Neural cell (in vitro differentiated cells): ENCODE measurements around the gene CRYBA1. TPM values are rescaled to one million over a fixed set of nuclear protein-coding genes. Genes with fewer than 3 reads are reported as not detected.

Source experiments
- H2AFZ ChIP-seq: fragments of 200-600, 300-800 bp; sonication (generic), shearing (Covaris generic); 2 replicates; pipeline ENCODE4 v1.6.0; 2014; ENCODE audit warnings: low read depth, mild to moderate bottlenecking, antibody characterized with exemption, low read length, moderate library complexity
- H3F3A ChIP-seq: fragments of 200-600 bp; shearing (Covaris generic); 2 replicates; pipeline ENCODE4 v1.6.1; 2016; ENCODE audit warnings: mild to moderate bottlenecking, moderate library complexity, mixed read lengths, antibody characterized with exemption, low read length; ENCODE audit not compliant: insufficient read depth, poor library complexity, severe bottlenecking
- H3K27ac ChIP-seq: fragments of 200-600, 300-800 bp; sonication (generic), shearing (Covaris generic); 2 replicates; pipeline ENCODE4 v1.5.1; 2014; ENCODE audit warnings: mild to moderate bottlenecking, low read length, moderate library complexity
- H3K27me3 ChIP-seq: fragments of 300-800, 200-600 bp; sonication (generic), shearing (Covaris generic); 2 replicates; pipeline ENCODE4 v1.6.0; 2014; ENCODE audit warnings: mild to moderate bottlenecking, low read depth, low read length, moderate library complexity; ENCODE audit not compliant: insufficient read depth
- H3K36me3 ChIP-seq: fragments of 300-800, 200-600 bp; sonication (generic), shearing (Covaris generic); 2 replicates; pipeline ENCODE4 v1.5.1; 2014; ENCODE audit warnings: mild to moderate bottlenecking, antibody characterized with exemption, low read length, moderate library complexity; ENCODE audit not compliant: insufficient read depth
- H3K4me2 ChIP-seq: fragments of 300-800, 200-600 bp; sonication (generic), shearing (Covaris generic); 2 replicates; pipeline ENCODE4 v1.6.0; 2014; ENCODE audit warnings: mild to moderate bottlenecking, low read length
- H3K4me3 ChIP-seq: fragments of 300-800, 200-600 bp; sonication (generic), shearing (Covaris generic); 2 replicates; pipeline ENCODE4 v1.5.1; 2014; ENCODE audit warnings: mild to moderate bottlenecking, low read length, moderate library complexity
- H3K79me2 ChIP-seq: fragments of 200-600 bp; shearing (Covaris generic); replicated peaks from 2 replicates; pipeline ENCODE4 v1.6.0; 2014; ENCODE audit warnings: mild to moderate bottlenecking, low read length, moderate library complexity; ENCODE audit not compliant: insufficient read depth
- H3K9ac ChIP-seq: fragments of 300-800, 200-600 bp; sonication (generic), shearing (Covaris generic); 2 replicates; pipeline ENCODE4 v1.6.1; 2016; ENCODE audit warnings: mild to moderate bottlenecking, low read length, mixed read lengths
- H3K9me2 ChIP-seq: fragments of 200-600 bp; shearing (Covaris generic); 2 replicates; pipeline ENCODE4 v1.6.1; 2016; ENCODE audit warnings: mild to moderate bottlenecking, low read length, mixed read lengths; ENCODE audit not compliant: insufficient read depth
- H3K9me3 ChIP-seq: fragments of 200-600, 300-800 bp; sonication (generic), shearing (Covaris generic); 2 replicates; pipeline ENCODE4 v1.6.1; 2016; ENCODE audit warnings: mild to moderate bottlenecking, mixed run types, low read length, moderate library complexity, mixed read lengths
- H4K20me1 ChIP-seq: fragments of 200-600 bp; shearing (Covaris generic); 2 replicates; pipeline ENCODE4 v1.6.1; 2016; ENCODE audit warnings: mild to moderate bottlenecking, mixed run types; ENCODE audit not compliant: insufficient read depth
- CTCF ChIP-seq: fragments of 450-650 bp; IDR thresholded peaks from 2 replicates; pipeline ENCODE4 v1.5.1; 2014; ENCODE audit warnings: antibody characterized with exemption, mild to moderate bottlenecking, moderate library complexity; ENCODE audit not compliant: poor library complexity, severe bottlenecking
- EZH2 ChIP-seq: fragments of 200-600, 300-800 bp; shearing (Covaris generic), sonication (generic); IDR thresholded peaks from 2 replicates; pipeline ENCODE4 v1.6.1; 2014; ENCODE audit warnings: antibody characterized with exemption, low read length, borderline replicate concordance, mild to moderate bottlenecking; ENCODE audit not compliant: insufficient read depth, poor library complexity, severe bottlenecking
- MXI1 ChIP-seq: fragments of 450-650 bp; conservative IDR thresholded peaks from 2 replicates; pipeline ENCODE4 v1.6.1; 2014; ENCODE audit warnings: antibody characterized with exemption, mild to moderate bottlenecking; ENCODE audit not compliant: poor library complexity, severe bottlenecking
- POLR2AphosphoS5 ChIP-seq: IDR thresholded peaks from 2 replicates; pipeline ENCODE4 v1.6.1; 2012
- RAD21 ChIP-seq: fragments of 450-650 bp; conservative IDR thresholded peaks from 2 replicates; pipeline ENCODE4 v1.6.1; 2014; ENCODE audit warnings: antibody characterized with exemption, mild to moderate bottlenecking, moderate library complexity
- SMC3 ChIP-seq: fragments of 450-650 bp; conservative IDR thresholded peaks from 2 replicates; pipeline ENCODE4 v1.6.1; 2014; ENCODE audit warnings: antibody characterized with exemption, mild to moderate bottlenecking, moderate library complexity; ENCODE audit not compliant: poor library complexity
- polyA plus RNA-seq: library from polyadenylated mRNA; depleted of rRNA; stranded (reverse); fragments of >200 nt; gene quantifications from 2 replicates; pipeline ENCODE4 v1.2.3, GENCODE V29; 2014
- TF ChIP-seq, protein P1 (sequence below): IDR thresholded peaks from 2 replicates; pipeline ENCODE4 v1.6.1; 2012; ENCODE audit warnings: borderline replicate concordance

The CRYBA1 gene
- polyA plus RNA-seq, 1 donor from 2014 or later, result not detected

GRCh38 chr17:29291163-29291752 is 44.6 kb downstream of the CRYBA1 start:
- Histone ChIP-seq H4K20me1 (peaks cover 4% of the 10 kb centered on the region), H3K27ac (peak overlapping the region; percentile 90), H3K36me3 (no peaks in the 10 kb centered on the region), H2AFZ (no peak overlapping the region), H3F3A (peaks cover 9% of the 10 kb centered on the region), H3K9me2 (no peaks in the 10 kb centered on the region), H3K4me2 (peak overlapping the region; percentile 78), H3K27me3 (no peaks in the 10 kb centered on the region), H3K9me3 (no peaks in the 10 kb centered on the region), H3K79me2 (peaks cover 61% of the 10 kb centered on the region), H3K9ac (peak overlapping the region; percentile 99), H3K4me3 (peak overlapping the region; percentile 73)
- TF ChIP-seq RAD21 (peak; percentile 68), CTCF (peak; percentile 74), EZH2 (no peak), SMC3 (peak; percentile 76), POLR2AphosphoS5 (no peak)
- TF ChIP-seq, protein P1, sequence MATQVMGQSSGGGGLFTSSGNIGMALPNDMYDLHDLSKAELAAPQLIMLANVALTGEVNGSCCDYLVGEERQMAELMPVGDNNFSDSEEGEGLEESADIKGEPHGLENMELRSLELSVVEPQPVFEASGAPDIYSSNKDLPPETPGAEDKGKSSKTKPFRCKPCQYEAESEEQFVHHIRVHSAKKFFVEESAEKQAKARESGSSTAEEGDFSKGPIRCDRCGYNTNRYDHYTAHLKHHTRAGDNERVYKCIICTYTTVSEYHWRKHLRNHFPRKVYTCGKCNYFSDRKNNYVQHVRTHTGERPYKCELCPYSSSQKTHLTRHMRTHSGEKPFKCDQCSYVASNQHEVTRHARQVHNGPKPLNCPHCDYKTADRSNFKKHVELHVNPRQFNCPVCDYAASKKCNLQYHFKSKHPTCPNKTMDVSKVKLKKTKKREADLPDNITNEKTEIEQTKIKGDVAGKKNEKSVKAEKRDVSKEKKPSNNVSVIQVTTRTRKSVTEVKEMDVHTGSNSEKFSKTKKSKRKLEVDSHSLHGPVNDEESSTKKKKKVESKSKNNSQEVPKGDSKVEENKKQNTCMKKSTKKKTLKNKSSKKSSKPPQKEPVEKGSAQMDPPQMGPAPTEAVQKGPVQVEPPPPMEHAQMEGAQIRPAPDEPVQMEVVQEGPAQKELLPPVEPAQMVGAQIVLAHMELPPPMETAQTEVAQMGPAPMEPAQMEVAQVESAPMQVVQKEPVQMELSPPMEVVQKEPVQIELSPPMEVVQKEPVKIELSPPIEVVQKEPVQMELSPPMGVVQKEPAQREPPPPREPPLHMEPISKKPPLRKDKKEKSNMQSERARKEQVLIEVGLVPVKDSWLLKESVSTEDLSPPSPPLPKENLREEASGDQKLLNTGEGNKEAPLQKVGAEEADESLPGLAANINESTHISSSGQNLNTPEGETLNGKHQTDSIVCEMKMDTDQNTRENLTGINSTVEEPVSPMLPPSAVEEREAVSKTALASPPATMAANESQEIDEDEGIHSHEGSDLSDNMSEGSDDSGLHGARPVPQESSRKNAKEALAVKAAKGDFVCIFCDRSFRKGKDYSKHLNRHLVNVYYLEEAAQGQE, result no peak

DNA sequence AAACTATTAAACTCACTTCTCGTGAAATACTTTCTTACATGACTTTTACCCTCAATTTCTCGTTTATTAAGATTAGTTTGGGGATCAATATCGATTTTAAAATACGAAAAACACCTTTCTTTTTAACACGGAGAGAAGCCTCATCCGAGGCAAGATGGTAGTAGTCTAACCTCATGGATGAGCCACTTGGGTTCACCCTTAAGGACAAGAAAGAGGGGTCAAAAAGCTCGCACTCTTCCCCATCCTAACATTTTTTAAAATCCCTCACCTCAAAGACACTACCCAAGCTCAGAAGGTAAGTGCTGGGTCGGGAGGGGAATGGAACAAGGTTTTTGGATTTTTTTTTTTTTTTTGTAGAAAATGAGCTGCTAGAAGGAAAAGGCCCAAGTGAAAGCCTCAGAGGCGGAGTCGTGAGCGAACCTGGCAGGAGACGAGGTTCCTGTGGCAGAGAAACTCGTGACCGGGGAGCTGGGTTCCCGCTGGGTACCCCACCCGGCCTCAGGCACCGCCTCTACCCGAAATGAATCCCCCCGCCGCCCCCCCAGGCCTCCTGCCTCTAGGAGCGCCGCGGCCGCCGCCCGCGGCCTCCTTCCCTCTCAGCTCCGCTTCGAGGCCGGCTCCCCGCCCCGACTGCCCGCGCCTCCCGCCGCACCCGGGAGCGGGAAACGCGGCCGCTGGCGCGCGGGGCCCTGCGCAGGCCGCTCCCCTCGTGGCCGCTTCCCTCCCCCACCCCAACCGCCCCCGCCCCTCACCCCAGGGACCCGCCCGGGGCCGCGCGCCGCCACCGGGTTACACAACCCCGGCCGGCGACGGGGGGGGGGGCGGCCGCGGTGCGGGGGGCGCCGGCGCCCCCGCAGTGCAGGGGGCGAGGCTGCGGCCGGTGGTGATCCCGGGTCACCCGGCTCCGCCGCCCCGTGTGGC is 45.7 kb downstream of the CRYBA1 start:
- H3K27ac ChIP-seq, result peak overlapping the region; percentile 100
- peaks cover 4% of the 10 kb centered on the region for H4K20me1 ChIP-seq
- peak overlapping the region; percentile 78 for H3K4me2 ChIP-seq
- H3K9ac ChIP-seq, result peak overlapping the region; percentile 99
- TF ChIP-seq EZH2 (no peak), MXI1 (peak; percentile 10)
- H3F3A ChIP-seq, result peaks cover 9% of the 10 kb centered on the region
- H3K9me2 ChIP-seq, result no peaks in the 10 kb centered on the region
- no peaks in the 10 kb centered on the region for H3K27me3 ChIP-seq
- peaks cover 50% of the 10 kb centered on the region for H3K79me2 ChIP-seq
- H3K36me3 ChIP-seq, result no peaks in the 10 kb centered on the region
- peak overlapping the region; percentile 31 for H2AFZ ChIP-seq
- H3K4me3 ChIP-seq, result peak overlapping the region; percentile 98
- no peaks in the 10 kb centered on the region for H3K9me3 ChIP-seq
